GM21723 (cell line): ENCODE measurements around the gene MIER1.
A peak's percentile ranks its signal among the peaks of the same experiment; 100 is the strongest.
"Not testable (repeated sequence)": the region's sequence is repeated elsewhere in the genome, so short reads cannot be mapped to it uniquely, and the experiment has no call there.

Experiments
- ATAC-seq: cut with Tn5 transposase; IDR thresholded peaks from one replicate; pipeline ENCODE4 v1.9.1; 2021; ENCODE audit warnings: mild to moderate bottlenecking, moderate library complexity; ENCODE audit not compliant: unreplicated experiment

MIER1 gene

GRCh38 chr1:66937529-66938234 lies 12.9 kb downstream of the MIER1 start:
- ATAC-seq = no peak

DNA sequence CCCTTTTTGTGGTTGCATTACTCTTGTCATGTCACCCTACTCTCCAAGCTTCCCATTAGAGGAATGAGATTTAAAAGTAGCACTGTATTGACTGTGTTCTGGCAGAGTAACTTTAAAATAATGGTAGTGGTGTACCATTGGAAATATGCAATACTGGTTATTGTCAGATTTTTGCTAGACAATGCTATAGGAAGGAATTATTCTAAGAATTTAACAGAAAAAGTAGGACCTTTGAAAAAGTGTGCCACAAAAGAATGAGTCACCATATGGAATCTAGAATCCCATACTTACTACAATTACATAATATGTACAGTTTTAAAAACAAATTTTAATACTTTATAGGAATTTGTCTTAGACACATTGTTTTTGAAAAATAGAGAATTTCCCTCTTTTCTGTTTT lies 13.8 kb downstream of the MIER1 start:
- ATAC-seq = no peak

- no peak for ATAC-seq
Observed at GRCh38 chr1:66940981-66941380, 16.2 kb downstream of the MIER1 start.

DNA sequence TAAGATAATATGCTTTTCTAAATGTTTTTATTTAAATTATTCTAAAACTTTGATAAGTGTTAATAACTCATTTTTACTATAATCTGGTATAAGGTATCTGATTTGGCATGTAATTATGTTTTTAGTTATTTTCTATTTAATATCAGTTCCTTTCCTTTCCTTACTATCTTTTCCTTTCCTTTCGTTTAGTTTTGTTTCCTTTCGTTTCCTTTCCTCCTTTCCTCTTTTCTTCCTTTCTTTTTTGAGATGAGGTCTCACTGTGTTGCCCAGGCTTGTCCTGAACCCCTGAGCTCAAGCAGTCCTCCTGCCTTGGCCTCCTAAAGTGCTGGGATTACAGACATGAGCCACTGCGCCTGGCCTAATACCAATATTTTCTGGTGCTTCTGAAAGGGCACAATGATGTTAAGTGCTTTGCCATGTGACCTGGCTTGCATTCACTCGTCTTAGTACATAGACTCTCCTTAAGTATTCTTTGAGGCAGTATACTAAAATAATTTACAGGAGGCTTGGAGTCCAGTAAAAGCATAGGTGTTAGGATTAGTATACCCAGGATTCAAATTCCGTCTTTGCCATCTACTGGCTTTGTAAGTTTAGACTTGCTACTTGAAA lies 18.7 kb downstream of the MIER1 start:
- ATAC-seq = no peak

DNA sequence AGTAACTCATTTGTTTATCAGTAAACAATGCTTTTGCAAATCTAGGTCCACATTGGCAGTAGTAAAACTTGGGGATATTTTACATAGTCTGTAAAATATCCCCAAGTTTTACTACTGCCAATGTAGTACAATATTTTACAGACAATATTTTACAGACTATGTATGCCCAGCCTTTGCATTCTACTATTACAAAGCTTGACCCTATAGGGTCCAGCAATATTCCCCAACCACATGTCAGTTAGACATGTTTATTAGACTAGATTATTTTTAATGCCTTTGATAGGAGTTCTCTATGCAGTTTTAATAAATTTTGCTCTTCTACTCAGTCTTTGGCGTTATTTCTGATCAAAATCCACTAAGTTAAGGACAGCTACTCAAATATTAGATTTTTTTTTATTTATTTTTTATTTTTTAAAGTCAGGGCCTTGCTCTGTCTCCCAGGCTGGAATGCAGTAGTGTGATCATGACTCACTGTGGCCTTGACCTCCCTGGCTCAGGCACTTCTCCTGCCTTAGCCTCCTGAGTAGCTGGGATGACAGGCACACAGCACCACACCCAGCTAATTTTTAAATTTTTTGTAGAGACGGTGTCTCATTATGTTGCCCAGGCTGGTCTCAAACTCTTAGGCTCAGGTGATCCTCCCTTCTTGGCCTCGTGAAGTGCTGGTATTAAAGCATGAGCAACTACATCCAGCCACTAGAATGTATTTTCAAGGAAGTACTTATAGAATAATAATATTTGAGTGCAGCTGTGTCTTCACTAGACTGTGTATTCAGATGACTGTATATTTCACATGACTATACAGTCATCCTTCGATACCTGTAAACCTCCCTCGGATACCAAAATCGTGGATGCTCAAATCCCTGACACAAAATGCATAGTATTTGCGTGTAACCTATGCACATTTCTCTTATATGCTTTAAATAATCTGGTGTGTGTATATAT lies 19.8 kb downstream of the MIER1 start:
- no peak for ATAC-seq

GRCh38 chr1:66945316-66945715 lies 20.5 kb downstream of the MIER1 start:
- no peak for ATAC-seq

DNA sequence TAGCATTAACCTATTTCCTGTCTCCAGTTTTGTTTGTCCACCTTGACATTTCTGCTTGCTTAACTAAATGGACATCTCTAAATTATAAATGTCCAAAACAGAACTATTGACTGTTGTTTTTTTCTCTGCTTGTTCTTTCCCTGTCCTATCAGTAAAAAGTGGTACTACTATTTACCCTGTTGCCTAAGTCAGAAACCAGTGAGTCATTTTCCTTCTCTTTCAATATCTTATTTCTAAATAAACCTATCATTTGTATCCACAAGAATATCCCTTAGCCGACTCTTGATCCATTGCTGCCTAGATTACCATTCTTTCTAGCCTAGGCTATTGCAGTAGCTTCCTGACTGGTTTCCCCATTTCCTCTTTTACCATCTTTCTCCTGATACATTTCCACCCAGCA lies 22.5 kb downstream of the MIER1 start:
- no peak for ATAC-seq

- no peak for ATAC-seq
Observed at GRCh38 chr1:66951513-66951912, 26.7 kb downstream of the MIER1 start.

- ATAC-seq = peak; percentile 67
Observed at GRCh38 chr1:66954208-66954607, 29.4 kb downstream of the MIER1 start.

DNA sequence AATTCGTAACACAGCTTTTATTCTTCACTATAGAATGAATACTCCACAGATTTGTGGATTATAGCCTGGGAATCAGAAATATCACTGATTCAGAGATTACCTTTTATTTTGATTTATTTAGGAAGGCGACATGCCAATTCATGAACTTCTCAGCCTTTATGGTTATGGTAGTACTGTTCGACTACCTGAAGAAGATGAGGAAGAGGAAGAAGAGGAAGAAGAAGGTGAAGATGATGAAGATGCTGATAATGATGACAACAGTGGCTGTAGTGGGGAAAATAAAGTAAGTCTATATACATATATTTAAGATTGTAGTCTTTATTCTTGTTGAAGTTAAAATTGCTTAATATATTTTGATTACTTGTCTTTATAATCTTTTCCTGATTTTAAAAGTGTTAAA lies 33.1 kb downstream of the MIER1 start:
- no peak for ATAC-seq

DNA sequence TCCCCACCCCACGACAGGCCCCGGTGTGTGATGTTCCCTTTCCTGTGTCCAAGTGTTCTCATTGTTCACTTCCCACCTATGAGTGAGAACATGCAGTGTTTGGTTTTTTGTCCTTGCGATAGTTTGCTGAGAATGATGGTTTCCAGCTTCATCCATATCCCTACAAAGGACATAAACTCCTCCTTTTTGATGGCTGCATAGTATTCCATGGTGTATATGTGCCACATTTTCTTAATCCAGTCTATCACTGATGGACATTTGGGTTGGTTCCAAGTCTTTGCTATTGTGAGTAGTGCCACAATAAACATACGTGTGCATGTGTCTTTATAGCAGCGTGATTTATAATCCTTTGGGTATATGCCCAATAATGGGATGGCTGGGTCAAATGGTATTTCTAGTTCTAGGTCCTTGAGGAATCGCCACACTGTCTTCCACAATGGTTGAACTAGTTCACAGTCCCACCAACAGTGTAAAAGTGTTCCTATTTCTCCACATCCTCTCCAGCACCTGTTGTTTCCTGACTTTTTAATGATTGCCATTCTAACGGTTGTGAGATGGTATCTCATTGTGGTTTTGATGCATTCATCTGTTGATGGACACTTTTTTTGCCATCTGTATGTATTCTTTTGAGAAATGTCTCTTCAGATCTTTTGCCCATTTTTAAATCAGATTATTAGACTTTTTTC lies 41.5 kb downstream of the MIER1 start:
- not testable (repeated sequence) for ATAC-seq

DNA sequence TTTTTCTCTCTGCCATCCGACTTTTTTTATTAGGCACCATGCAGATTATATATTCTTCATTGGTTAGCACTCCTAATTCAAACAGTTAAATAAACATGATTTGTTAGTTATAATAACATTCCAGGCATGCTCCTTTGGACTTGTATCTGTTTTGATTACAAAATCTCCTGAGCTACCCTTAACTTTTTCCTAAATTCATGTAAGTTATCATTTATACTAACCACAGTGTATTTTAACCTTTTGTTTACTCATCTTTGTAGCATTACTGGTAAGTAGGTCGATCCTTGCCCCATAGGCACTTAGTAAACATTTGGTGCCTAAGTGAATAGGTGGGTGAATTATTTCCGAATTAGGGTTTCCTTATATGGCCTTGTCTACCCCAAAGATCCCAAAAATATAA lies 43.8 kb downstream of the MIER1 start:
- ATAC-seq = no peak

GRCh38 chr1:66978201-66978600 lies 53.4 kb downstream of the MIER1 start:
- ATAC-seq = no peak

DNA sequence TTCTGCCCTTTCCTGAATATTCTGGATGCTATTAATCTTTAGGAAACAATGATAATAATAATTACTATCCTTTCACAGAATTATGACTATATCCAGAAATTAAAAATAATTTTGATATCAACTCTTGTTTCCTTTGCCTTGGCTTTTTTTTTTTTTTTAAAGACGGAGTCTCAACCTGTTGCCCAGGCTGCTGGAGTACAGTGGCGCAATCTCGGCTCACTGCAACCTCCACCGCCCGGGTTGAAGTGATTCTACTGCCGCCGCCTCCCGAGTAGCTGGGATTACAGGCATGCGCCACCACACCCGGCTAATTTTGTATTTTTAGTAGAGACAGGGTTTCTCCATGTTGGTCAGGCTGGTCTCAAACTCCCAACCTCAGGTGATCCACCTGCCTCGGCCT lies 54.8 kb downstream of the MIER1 start:
- not testable (repeated sequence) for ATAC-seq

GRCh38 chr1:66980745-66981367 lies 56.1 kb downstream of the MIER1 start:
- ATAC-seq = no peak

DNA sequence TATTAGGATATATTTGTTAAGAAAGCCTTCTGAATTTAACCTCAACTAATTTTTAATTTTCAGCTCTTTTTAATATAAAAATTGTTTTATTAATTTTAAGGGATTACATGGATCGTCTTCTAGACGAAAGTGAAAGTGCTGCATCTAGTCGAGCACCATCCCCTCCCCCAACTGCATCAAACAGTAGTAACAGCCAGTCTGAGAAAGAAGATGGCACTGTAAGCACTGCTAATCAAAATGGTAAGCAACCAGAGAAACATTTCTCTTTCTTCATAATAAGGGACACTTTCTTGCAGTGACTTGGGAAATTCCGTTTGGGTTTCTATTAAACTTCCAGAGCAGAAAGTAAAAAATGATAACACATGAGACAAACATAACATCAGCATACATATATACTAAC lies 56.9 kb downstream of the MIER1 start:
- no peak for ATAC-seq

GRCh38 chr1:66982561-66983260 lies 57.9 kb downstream of the MIER1 start:
- ATAC-seq = peak; percentile 39

DNA sequence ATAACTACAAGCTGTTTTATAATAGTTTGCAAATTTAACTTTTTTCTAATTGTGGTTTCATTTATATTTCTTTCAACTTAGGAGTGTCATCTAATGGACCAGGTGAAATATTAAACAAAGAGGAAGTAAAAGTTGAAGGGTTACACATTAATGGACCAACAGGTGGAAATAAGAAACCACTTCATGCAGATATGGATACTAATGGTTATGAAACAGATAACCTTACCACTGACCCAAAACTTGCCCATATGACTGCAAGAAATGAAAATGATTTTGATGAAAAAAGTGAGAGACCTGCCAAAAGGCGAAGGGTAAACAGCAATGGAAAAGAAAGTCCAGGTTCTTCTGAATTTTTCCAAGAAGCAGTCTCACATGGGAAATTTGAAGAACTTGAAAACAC lies 59.7 kb downstream of the MIER1 start:
- ATAC-seq = peak; percentile 91

- ATAC-seq = no peak
Observed at GRCh38 chr1:66985835-66986234, 61.0 kb downstream of the MIER1 start.

DNA sequence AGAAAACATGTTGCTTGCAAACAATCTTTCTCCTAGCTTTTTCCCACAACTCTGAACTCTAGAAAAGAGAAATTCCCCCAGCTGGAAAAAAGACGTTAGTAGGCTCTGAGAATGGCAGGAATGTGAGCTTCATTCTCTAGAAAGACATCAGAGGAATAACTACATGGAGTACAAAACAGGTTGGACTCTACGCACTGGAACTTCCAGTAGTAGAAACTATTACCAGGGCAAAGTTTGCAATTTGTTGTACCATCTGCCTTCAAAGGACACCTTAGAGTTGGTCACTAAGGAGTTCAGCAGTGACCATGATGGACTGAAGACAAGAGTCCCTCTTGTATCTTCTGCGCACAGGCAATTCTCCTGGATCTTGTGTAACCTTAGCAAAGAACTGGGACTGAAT lies 68.3 kb downstream of the MIER1 start:
- no peak for ATAC-seq
